ENCODE data around the gene PRR33. TPM values are rescaled to one million over a fixed set of nuclear protein-coding genes. Genes with fewer than 3 reads are reported as not detected.

The PRR33 gene
- total and polyA plus RNA-seq, 8 donors: not detected

DNA sequence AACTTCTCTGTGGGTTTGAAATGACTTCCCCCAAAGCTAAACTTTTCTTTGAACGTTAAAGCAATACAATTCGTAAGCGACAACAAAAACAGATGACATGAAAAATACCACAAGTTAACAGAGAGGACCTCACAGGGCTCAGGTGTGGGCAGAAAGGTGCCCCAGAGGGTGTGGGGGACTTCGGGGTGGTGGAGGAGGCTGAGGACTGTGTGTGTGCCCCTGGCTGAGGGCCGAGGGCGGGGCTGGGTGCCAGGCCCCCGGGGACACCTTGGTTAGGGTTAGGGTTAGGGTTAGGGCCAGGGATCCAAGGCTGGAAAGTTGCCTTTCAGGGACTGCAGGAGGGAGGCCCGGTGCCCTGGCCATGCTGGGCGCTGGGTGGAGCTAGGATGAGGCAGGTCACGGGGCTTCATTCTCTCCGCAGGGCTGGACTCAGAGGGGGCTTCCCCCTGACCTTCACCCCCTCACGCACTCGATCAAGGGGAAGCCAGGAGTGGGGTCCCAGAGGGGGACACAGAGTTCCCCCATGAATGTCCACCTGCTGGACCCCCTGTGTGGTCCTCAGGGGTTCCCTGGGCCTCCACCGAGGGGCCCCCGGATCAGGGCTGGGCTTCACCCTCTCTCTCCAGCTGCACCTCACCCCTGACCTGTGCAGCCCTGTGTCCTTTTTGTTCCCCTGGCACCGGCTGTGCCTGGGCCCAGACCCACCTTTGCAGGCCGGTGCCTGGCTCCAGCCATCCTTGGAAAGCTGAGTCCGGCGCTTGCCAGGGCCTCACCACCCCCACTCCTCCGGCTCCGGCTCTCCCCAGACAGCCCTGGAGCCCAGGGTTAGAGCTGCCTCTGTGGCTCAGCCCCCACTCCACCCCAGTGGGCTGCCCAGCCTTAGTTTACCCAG is 45.9 kb downstream of the PRR33 start:
- no peaks in the 10 kb centered on the region for H3K9me3 ChIP-seq
- 76% methylated on average over 20 to 21 of the region's 21 CpGs for WGBS, 2 donors
- FAIRE-seq: no peak
- intact Hi-C loops (cut with DNase I): no loop called here
- H3K4me1 ChIP-seq: peaks cover 27 to 54% (median 50%) of the 10 kb centered on the region in 3 donors
- no peaks in the 10 kb centered on the region for H3K36me3 ChIP-seq
- DNase-seq: peak in 2 of 6 donors; percentile 55 to 68
- TF ChIP-seq CTCF (IDR thresholded peaks at IDR 0.05): no peak
- no peaks in the 10 kb centered on the region for H3K27me3 ChIP-seq
- H3K27ac ChIP-seq: peak overlapping the region; percentile 39 to 97 (median 94)
- ATAC-seq: no peak
- H3K4me3 ChIP-seq: no peak overlapping the region

DNA sequence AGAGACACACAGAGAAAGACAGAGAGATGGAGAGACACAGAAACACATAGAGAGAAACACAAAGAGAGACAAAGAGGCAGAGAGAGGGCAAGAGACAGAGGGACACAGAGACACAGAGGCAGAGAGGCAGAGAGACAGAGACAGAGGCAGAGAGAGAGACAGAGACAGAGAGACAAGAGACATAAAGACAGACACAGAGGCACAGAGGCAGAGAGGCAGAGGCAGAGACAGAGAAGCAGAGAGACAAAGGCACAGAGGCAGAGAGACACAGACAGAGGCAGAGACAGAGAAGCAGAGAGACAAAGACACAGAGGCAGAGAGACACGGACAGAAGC is 46.6 kb downstream of the PRR33 start:
- no peaks in the 10 kb centered on the region for H3K27me3 ChIP-seq
- H3K36me3 ChIP-seq: no peaks in the 10 kb centered on the region
- no peak overlapping the region for H3K4me3 ChIP-seq
- peaks cover 27 to 54% (median 53%) of the 10 kb centered on the region in 3 donors for H3K4me1 ChIP-seq
- 72 to 74% methylated on average over 1 of the region's 1 CpG for WGBS, 2 donors
- ATAC-seq (no peak), DNase-seq (peak in 1 of 6 donors; percentile 4), FAIRE-seq (no peak)
- intact Hi-C loops (cut with DNase I): no loop called here
- H3K27ac ChIP-seq: peak overlapping the region; percentile 39 to 97 (median 94)
- no peaks in the 10 kb centered on the region for H3K9me3 ChIP-seq
- no peak for TF ChIP-seq CTCF (IDR thresholded peaks at IDR 0.05)

GRCh38 chr11:1844221-1845094 is 47.2 kb downstream of the PRR33 start:
- peak overlapping the region; percentile 83 to 97 (median 94) for H3K27ac ChIP-seq
- peak in 3 of 6 donors; percentile 51 to 79 (median 59) for DNase-seq
- no peak overlapping the region for H3K4me3 ChIP-seq
- FAIRE-seq: no peak
- no peaks in the 10 kb centered on the region for H3K27me3 ChIP-seq
- intact Hi-C loops (cut with DNase I): no loop called here
- no peak for TF ChIP-seq CTCF (IDR thresholded peaks at IDR 0.05)
- no peak for ATAC-seq
- H3K9me3 ChIP-seq: no peaks in the 10 kb centered on the region
- H3K36me3 ChIP-seq: no peaks in the 10 kb centered on the region
- 58 to 75% methylated on average over 23 of the region's 23 CpGs for WGBS, 2 donors
- peaks cover 27 to 54% (median 54%) of the 10 kb centered on the region in 3 donors for H3K4me1 ChIP-seq

- TF ChIP-seq CTCF (IDR thresholded peaks at IDR 0.05): no peak
- Histone ChIP-seq H3K27me3 (no peaks in the 10 kb centered on the region), H3K4me3 (no peak overlapping the region), H3K4me1 (peaks cover 27 to 58% (median 54%) of the 10 kb centered on the region in 3 donors), H3K27ac (peak overlapping the region; percentile 83 to 97 (median 94)), H3K9me3 (no peaks in the 10 kb centered on the region), H3K36me3 (no peaks in the 10 kb centered on the region)
- no peak for ATAC-seq
- no peak for FAIRE-seq
- WGBS, 2 donors: 78 to 90% methylated on average over 8 of the region's 8 CpGs
- intact Hi-C loops (cut with DNase I): no loop called here
- peak in 3 of 6 donors; percentile 49 to 60 (median 55) for DNase-seq
Observed at GRCh38 chr11:1843796-1844195, 47.9 kb downstream of the PRR33 start.
